8988T (cell line): ENCODE data around the gene PCDHA10.
"Not testable (repeated sequence)": the region's sequence is repeated elsewhere in the genome, so short reads cannot be mapped to it uniquely, and the experiment has no call there.

Experiments used
- DNase-seq: peaks from one replicate; pipeline ENCODE4 v3.0.0; 2011

The PCDHA10 gene

GRCh38 chr5:140855772-140856674 is at the start of gene PCDHA10:
Gene PCDHA10 (plus strand): TSS chr5:140855897. CDS start chr5:140856049, 152 bp downstream.
- DNase-seq = peak; percentile 48

GRCh38 chr5:140806834-140807775 is 48.6 kb upstream of the PCDHA10 start, which contains the start of gene PCDHA4:
Gene PCDHA4 (plus strand): TSS chr5:140807068.
- no peak for DNase-seq

GRCh38 chr5:140808241-140808888 is 47.3 kb upstream of the PCDHA10 start:
- DNase-seq = not testable (repeated sequence)

- DNase-seq = no peak
Observed at GRCh38 chr5:140808889-140809291, 46.8 kb upstream of the PCDHA10 start.

GRCh38 chr5:140821375-140822280 is 34.1 kb upstream of the PCDHA10 start, which contains the start of gene PCDHA5:
Gene PCDHA5 (plus strand): TSS chr5:140821613.
- DNase-seq = peak; percentile 46

- no peak for DNase-seq
Observed at GRCh38 chr5:140822281-140822629, 33.4 kb upstream of the PCDHA10 start.

- DNase-seq = not testable (repeated sequence)
Observed at GRCh38 chr5:140822969-140823368, 32.7 kb upstream of the PCDHA10 start.

- DNase-seq = no peak
Observed at GRCh38 chr5:140823475-140823874, 32.2 kb upstream of the PCDHA10 start.

GRCh38 chr5:140827704-140828361 is 27.9 kb upstream of the PCDHA10 start, which contains the start of gene PCDHA6:
Gene PCDHA6 (plus strand): TSS chr5:140827960. CDS start chr5:140828092, 132 bp downstream.
- DNase-seq = no peak

GRCh38 chr5:140828362-140828737 is 27.3 kb upstream of the PCDHA10 start:
- DNase-seq = no peak

- not testable (repeated sequence) for DNase-seq
Observed at GRCh38 chr5:140829511-140830501, 25.9 kb upstream of the PCDHA10 start.

GRCh38 chr5:140833993-140834392 is 21.7 kb upstream of the PCDHA10 start, which contains the start of gene PCDHA7:
Gene PCDHA7 (plus strand): TSS chr5:140834269. CDS start chr5:140834384, 115 bp downstream.
- DNase-seq = no peak

- not testable (repeated sequence) for DNase-seq
Observed at GRCh38 chr5:140834439-140835008, 21.2 kb upstream of the PCDHA10 start.

GRCh38 chr5:140835622-140836510 is 19.8 kb upstream of the PCDHA10 start:
- DNase-seq = no peak

- DNase-seq = peak; percentile 62
Observed at GRCh38 chr5:140840978-140841962, 14.4 kb upstream of the PCDHA10 start, which contains the start of gene PCDHA8. Gene PCDHA8 (plus strand): TSS chr5:140841187. CDS start chr5:140841322, 135 bp downstream.
